Measurements from ENCODE around the gene IL1RAPL1.
"Not testable (repeated sequence)": the region's sequence is repeated elsewhere in the genome, so short reads cannot be mapped to it uniquely, and the experiment has no call there.

Gene IL1RAPL1

GRCh38 chrX:28800671-28801070 lies 213.4 kb downstream of the IL1RAPL1 start:
- not testable (repeated sequence) for DNase-seq

DNA sequence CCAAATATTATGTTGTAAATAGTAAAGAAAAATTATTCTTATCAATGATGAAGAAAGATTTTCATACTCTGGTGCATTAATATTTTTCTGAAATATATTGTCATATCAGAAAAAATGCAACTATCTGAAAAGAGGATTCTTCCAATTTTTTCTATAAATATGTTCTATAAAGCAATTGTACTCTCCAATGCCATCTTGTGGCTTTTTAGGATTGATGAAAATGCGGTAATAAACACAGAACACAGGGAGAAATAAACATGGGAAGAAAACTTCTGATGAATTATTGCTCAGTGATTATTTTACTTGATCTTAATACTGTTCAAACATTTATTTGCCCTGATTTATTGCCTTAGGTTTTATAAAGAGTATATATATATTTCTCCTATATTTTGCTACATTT lies 215.4 kb downstream of the IL1RAPL1 start:
- DNase-seq = no peak

- DNase-seq = no peak
Measured at GRCh38 chrX:28835991-28836390, 248.7 kb downstream of the IL1RAPL1 start.

DNA sequence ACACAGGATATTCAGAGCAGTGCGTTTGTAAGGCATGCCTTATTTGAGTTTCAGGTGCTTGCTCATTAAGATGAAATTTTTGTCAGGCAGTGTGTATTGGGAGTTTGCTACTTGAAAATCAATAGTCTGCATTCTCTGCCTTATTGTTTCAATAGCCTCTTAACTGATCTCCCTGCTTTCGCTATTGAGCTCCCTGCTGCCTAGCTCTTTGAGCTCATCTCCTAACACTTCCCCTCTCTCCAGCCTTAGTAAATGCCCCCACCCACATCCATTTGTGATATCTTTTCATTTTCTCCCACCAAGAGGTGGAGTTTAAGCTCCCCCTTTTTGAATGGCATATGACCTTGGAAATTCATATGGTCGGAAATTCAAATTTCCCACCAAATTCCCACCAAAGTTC lies 256.6 kb downstream of the IL1RAPL1 start:
- no peak for DNase-seq

GRCh38 chrX:28847423-28847822 lies 260.2 kb downstream of the IL1RAPL1 start:
- no peak for DNase-seq

GRCh38 chrX:28848707-28849106 lies 261.5 kb downstream of the IL1RAPL1 start:
- DNase-seq = no peak

- DNase-seq = no peak
Measured at GRCh38 chrX:28850955-28851354, 263.7 kb downstream of the IL1RAPL1 start.

GRCh38 chrX:28851871-28852270 lies 264.6 kb downstream of the IL1RAPL1 start:
- DNase-seq = no peak

DNA sequence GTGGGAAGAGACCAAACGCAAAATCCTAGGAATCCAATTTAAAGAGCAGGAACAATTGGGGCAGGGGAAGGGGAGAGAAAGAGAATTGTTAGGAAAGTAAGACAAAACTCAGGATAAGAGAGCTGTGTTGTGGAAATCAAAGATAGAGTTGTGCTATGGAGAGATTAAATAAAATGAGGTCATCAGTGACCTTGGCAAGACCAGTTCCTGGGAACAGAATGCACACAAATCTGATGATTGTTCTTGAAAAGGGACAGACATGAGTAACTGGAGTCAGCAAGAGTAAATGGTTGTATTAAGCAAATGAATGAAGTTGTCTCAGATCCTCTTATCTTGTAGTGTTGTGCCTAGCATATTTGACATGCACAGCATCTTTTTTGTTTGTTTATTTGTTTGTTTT lies 267.4 kb downstream of the IL1RAPL1 start:
- no peak for DNase-seq

DNA sequence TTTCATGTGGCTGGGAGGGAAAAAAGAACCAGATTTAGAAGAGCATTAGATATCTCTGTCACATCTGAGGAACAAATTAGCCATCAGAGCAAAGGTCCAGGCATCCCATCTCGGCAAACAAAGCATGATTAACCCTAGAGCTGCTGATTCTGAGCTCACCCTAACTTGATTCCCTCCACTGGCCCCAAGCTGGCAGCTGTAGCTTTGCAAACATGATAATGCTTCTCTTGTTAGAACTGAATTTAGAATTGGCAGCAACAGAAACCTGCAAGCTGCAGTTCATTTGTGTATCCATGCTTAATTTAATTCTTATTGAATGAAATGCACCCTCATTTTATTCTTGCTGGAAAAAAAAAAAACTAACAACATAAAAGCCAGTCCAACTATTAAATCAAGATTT lies 289.2 kb downstream of the IL1RAPL1 start:
- DNase-seq = no peak

- no peak for DNase-seq
Measured at GRCh38 chrX:28876901-28877300, 289.7 kb downstream of the IL1RAPL1 start.

- DNase-seq = no peak
Measured at GRCh38 chrX:28880136-28880535, 292.9 kb downstream of the IL1RAPL1 start.

DNA sequence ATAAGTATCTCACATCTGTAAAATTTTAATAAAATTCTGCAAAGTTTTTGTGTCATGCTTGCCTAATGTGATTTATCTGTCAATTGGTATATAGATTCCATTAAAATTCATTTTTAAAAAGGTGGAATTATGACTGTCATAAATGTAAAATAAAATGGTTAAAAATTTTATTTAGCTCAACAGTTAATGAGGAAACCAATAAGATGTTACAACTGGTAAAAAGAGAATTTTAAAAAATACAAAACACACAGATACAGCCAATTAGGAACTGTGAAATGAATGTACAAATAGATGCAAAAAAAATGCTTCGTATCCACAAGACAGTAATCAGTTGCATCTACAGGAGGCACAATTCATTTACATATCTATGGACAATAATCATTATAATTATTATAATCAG lies 297.6 kb downstream of the IL1RAPL1 start:
- DNase-seq = no peak

DNA sequence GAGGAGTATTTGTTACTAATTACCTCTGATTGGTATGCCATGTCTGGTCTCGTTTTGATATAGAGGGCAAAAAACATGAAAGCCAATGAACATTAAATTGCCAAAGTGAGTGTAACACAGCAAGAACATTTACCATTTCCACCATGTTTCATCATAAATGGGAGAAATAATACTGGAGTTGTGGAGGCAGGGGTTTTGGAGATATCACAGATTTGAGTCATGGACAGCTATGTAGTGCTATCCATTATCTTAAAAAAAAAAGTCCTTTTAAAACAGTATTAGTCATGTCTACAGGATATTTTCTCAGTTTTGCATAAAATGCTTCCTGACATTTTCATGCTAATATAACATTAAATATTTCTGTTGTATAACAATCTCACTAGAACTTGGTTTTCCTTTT lies 301.2 kb downstream of the IL1RAPL1 start:
- no peak for DNase-seq

- DNase-seq = no peak
Measured at GRCh38 chrX:28889591-28890090, 302.4 kb downstream of the IL1RAPL1 start.

DNA sequence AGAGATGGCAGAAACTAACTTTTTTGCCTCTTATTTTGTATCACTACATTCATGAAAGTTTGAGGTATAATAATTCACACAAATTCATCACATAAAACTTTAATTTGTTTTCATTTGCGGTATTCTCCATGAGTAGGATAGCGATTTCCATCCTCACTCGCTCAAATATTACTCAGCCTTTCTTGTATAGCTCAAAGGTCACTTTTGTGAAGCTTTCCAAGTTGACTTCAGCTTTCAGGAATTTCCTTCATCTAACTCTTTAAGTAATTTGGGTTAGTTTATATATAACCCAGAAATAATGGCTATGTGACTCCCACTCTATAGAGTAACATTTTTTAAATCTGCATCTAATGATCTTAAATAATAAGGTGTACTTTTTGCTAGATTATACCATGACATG lies 314.4 kb downstream of the IL1RAPL1 start:
- no peak for DNase-seq

DNA sequence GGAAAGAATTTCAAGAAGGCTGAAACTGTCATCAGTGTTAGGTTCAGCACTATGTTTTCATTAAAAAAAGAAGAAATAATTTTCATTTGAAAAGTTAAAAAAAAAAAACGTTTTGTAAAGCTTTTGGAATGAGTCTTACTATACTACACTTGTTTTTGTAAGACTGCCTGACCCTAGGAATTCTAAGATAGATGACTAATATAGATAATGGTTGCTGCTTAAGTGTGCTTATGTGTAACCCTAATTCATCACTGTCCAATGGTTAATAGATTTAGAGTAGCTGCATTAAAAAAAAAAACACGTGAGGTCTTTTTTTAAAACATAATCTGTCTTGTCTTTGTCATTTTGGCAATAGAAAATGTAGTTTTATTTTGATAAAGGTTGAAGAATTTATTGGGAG lies 323.2 kb downstream of the IL1RAPL1 start:
- no peak for DNase-seq

- DNase-seq = no peak
Measured at GRCh38 chrX:28920153-28920943, 333.1 kb downstream of the IL1RAPL1 start.

DNA sequence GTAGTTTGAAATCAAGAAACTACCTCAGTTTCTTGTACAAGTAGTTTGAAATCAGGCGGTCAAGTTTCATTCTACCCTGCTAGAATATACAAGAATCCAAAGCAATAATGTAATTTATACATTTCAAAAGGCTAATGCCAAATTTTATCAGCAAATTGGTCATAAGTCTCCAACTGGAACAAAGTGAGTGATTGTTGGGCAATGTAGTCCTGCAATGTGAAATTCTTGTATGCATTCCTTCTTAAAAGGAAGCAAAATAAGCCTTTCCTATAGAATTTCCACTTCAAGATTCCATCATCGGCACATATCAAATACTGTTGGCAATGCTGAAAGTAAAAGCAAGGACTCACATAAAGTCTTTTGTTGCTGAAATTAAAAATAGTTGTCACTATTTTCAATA lies 334.9 kb downstream of the IL1RAPL1 start:
- DNase-seq = no peak

- DNase-seq = no peak
Measured at GRCh38 chrX:28946846-28947245, 359.6 kb downstream of the IL1RAPL1 start.

GRCh38 chrX:28960063-28960462 lies 372.8 kb downstream of the IL1RAPL1 start:
- no peak for DNase-seq

DNA sequence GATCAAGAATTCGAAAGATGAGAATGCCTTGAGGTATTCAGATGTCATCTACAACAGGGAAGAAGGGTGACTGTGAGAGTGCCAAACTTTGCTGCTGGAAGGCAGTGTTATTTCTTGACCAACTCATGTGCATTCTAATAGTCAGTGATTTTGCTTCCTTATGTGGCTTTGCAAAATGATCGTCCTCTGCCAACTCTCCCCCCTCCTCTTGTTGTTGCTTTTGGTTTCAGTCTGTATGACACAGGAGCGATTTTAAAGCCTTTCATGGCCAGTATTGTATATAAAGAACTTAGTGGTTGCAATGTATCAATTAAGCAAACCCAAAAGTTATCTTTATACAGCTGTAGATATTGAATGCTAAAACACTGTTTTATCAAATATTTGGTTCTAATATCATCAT lies 379.1 kb downstream of the IL1RAPL1 start:
- DNase-seq = no peak

GRCh38 chrX:28969126-28969525 lies 381.9 kb downstream of the IL1RAPL1 start:
- DNase-seq = no peak

GRCh38 chrX:28979877-28980276 lies 392.6 kb downstream of the IL1RAPL1 start:
- DNase-seq = no peak

- DNase-seq = no peak
Measured at GRCh38 chrX:28981952-28982351, 394.7 kb downstream of the IL1RAPL1 start.
